NCI-H1694 treated with DMSO at 0.1 percent for 48 hours (cell line): ENCODE measurements around the gene MTAP.

Experiments
- DNase-seq: peaks from one replicate; lab custom pipeline; 2025; lab: John Stamatoyannopoulos, UW

The MTAP gene

DNA sequence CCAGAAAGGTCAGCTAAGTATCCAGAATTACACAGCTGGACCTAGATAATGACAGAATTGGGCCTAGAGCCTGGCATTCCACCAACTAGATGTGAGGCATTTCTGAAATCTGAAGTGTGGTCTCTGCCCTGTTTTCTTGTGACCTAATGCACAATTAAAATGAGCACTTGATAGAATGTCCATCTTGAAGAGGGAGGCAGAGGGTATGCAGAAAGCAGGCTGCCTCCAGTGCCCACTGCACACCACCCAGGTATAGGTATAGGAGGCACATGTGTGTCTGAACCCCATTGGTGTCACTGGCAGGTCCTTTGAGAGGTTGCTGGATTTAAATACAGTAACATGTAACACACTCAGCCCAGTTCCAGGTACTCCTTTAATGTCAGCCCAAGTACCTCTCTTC is 2.4 kb downstream of the MTAP start:
- DNase-seq = no peak

DNA sequence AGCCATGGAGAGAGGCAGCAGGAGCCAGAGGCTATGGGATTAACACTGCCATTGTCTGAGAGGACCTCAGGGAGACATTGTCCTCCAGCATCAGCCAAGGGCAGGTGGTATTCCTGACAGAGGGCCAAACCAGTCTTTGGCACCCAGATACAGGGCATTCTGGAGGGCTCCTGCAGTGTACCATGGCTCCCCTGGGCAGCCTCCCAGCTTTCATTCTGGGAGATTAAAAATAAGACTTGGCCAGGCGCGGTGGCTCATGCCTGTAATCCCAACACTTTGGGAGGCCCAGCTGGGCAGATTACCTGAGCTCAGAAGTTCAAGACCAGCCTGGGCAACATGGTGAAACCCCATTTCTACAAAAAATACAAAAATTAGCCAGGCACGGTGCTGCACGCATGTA is 4.2 kb downstream of the MTAP start:
- DNase-seq = no peak

GRCh38 chr9:21810388-21810787 is 8.0 kb downstream of the MTAP start:
- DNase-seq = no peak

DNA sequence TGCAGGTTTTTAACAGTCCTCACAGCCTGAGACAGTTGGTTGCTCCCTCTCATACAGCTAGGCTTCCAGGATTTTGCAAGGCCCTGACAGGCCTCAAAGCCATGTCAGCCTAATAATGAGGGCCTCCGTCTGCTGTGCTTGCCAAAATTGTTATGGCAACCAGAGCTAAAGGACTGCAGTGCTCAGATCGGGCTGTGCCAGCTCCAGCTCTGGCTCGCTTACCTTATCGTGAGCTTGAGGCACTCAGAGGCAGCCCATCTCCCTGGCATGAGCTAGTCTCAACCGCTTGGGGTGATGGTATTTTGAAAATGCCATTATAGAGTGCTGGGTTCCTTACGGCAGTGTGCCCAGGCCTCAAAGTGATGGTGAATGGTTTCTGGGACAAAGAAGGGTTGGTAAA is 8.4 kb downstream of the MTAP start:
- DNase-seq = peak; percentile 4

- DNase-seq = no peak
These were observed 9.5 kb downstream of the MTAP start for GRCh38 chr9:21811914-21812313.

DNA sequence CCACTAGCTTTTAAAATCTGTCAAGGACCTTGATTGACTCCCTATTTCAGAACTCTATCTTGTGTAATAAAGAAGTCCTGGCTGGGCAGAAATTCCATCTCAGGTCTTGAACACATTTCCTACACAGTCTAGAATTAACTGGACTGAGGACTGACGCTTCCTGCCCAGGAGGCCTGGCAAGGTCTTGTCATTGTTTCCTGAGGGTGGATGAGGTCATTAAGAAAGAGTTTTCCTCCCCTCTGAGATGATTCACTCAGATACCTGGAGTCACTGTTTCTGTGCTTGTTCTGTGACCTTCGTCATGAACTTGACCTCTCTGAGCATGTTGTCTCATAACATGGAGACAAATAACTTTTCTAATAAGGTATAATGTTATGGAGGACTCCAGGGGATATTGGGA is 10.0 kb downstream of the MTAP start:
- no peak for DNase-seq

DNA sequence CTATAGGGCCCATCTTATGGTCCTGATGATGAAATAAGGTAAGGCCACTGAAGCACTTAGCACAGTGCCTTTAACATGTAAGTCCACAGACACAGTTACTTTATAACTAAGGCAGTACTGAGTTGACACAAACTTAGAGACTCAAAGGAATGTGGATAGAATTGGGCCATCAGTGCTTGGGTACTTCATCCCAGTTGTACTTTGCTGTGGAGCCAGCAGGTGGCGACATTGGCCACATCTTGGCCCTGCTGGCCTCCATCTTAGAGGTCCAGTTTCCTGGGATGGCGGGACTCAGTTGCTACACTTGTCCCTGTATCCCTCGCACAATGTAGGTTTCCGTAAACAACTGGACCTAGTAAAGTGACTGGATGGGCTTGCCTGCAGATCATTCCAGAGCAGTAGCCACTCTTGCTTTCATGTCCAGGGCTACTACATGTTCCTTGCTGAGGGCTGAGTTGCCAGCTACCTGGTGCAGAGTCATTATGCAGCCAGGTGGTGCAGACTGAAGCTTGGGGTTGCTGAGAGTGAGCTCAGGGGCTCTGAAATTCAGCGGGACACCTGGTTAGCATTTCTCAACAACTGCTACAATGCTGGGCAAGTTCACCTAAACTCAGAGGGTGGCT is 10.6 kb downstream of the MTAP start:
- peak; percentile 25 for DNase-seq

DNA sequence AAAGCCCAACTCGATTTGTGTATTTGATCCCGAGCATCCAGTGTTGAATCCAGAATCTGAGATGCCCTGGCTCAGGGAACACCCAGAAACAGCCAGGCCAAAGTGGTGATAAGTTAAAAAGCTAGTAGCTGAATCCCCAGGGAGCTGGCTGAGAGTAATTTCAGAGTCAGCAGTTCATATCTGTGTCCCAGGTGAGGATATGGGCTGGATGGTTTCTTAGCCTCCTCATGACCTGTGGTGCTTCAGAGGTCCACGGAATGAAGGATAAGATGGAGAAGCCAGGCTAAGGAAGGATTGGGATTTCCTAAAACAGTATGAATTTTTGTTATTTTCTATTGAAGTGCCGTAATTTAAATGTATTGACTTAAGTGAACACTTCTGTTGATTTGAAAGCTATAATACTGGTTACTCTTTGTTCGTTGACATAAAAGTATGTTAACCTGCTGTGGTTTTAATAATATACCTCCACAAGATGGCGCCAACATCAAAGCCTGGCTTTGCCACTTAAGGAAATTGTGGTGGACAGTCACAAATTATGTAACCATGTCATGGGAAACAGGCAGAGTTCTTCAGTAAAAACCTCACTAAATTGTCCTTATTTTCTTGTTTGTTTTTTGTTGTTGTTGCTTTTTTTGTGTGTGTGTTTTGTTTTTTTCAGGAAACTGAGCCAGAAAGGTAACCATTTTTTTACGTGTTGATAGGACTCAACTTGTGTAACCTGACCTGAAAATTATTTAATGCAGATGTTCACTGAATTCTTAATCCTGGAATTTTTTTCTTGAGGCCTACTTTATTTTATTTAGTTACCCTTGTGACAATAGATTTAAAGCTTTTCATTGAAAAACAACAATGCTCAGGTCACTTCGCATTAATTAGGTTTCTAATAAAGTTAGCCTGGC is 11.4 kb downstream of the MTAP start:
- DNase-seq = peak; percentile 61

DNA sequence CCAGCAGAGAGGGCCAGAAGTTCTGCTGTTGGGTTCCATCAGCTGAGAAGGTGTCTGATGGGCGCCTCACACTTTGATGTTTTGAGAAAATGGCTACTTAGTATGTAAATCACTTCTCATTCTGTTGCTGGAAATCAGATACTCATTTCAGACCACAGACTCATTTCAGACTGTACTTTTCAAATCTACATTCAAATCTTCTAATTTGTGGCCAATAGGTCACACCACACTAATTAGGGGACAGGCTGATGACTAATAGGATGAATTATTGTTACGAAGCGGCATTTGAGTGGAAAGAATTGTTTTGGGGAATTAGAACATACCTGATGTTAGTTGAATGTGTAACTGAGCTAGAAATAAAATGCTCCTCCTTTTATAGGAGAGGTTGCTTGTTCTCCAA is 13.2 kb downstream of the MTAP start:
- no peak for DNase-seq

DNA sequence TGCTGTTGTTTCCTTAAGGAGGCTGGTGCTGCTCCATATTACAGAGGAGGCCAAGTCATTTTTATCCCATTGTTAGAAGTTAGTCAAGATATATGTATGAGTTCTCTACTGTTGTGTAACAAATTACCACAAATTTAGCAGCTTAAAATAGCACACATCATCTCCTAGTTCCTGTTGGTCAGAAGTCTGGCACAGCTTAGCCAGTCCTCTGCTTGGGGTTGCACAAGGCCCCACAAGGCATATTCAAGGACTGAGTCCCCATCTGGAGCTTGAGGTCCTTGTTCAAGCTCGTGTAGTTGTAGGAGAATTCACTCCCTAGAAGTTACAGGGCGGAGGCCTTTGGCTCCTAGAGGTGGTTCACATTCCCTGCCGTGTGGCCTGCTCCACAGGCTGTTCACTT is 14.7 kb downstream of the MTAP start:
- no peak for DNase-seq

DNA sequence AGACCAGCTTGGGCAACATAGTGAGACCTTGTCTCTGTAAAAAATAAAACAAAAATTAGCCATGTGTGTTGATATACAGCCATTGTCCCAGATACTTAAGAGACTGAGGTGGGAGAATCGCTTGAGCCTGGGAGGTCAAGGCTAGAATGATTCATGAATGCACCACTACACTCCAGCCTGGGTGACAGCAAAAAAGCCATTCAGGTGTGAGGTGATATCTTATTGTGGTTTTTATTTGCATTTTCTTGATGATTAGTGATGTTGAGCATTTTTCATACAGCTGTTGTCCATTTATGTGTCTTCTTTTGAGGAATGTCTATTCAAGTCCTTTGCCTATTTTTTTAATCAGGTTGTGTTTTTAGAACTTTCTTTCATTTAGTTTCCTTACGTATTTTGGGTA is 23.2 kb downstream of the MTAP start:
- DNase-seq = no peak

DNA sequence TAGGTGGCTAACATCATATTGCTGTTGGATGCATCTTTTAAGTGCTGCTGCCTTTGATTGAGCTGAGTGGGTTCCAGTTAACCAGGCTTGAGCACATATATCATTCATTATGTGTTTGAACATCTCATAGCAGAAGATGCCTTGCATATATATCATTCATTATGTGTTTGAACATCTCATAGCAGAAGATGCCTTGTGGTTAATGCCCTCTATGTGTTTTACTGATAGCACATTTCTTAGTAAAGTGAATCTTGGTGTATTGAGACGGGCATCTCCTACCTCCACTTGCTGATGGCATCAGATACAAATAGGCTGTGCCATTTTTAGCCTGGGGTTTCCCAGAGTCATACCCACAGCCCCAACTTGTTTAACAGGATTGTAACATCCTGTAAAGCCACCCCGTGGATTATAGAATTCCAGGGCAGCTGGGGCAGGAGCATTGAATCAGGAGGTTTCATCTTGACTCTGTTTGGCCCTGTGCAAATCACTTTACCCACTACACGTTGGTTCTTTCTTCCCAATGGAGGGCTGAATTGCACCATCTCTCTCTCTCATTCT is 26.5 kb downstream of the MTAP start:
- DNase-seq = no peak

DNA sequence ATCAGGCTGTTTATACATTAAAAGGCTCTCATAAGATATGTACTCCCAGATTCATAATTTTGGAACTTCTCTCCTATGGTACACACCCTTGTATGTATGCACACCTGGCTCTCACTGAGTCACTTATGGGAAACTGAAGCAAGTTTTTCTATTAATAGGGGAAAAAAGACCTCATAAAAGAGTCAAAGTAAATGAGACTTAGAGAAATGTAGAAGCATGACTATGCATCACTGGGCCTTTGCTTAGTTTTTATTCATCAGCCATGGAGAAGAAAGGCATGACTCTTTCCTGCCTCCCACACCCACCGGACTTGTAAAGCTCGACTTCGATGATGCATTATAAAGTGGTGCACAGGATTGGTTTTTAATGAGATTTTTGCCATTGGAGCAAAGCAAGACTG is 28.2 kb downstream of the MTAP start:
- DNase-seq = no peak

- no peak for DNase-seq
These were observed 29.5 kb downstream of the MTAP start for GRCh38 chr9:21831841-21832509.

DNA sequence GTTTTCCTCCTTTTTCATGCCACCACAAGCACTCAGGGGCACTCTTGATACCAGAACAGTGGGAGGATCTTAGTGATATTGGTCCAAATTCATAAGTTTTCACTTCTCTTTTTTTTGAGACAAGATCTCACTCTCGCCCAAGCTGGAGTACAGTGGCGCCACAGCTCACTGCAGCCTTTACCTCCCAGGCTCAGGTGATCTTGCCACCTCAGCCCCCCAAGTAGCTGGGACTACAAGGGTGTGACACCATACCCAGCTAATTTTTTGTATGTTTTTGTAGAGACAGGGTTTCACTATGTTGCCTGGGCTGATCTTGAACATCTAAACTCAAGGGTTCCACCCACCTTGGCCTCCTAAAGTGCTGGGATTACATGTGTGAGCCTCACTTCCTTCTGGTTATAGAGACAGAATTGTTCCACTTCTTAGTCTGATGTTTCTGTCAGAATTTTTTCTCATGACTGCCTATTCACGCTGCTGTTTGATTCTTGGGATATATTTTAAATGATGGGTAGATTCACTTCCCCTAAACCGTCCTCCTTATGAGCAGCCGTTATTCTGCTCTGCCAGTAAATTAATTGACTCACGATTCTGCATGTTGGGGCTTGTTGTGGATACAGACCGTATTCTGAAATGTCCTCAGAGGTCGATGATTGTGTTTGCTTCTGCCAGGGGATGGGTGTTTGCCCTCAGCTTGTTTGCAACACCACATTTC is 30.8 kb downstream of the MTAP start:
- DNase-seq = no peak

DNA sequence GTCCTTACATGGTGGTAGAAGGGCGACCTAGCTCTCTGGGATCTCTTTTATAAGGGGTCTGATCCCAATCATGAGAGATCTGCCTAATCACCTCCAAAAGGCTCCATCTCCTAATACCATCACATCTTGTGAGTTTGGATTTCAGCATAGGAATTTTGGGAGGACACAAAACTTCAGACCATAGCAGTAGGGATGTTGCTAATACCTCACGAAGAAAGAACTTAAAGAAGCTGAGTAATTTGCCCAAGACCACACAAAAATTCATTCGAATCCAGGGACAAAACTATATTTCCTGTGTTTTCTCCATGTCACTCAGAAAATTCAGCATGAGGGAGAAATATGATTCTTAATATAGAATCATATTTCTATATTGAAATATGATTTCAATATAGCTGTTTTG is 32.7 kb downstream of the MTAP start:
- no peak for DNase-seq

GRCh38 chr9:21836437-21837161 is 34.2 kb downstream of the MTAP start:
- DNase-seq = no peak

DNA sequence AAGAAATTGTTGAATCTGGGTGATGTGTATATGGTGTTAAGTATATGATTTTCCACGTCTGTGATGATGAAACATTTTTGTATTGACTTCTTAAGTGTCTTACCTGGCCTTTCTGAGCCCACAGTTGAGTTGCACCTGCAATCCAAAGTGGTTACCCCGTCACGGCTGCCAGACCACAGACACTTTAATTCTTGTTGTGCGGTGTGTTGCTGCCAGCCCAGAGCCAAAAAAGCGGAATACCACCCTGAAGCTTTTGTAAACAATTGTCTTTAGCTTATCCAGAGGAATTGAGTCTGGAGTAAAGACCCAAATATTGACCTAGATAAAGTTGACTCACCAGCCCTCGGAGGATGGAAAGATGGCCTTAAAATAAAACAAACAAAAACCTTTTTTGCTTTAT is 35.1 kb downstream of the MTAP start:
- no peak for DNase-seq

GRCh38 chr9:21840647-21841046 is 38.2 kb downstream of the MTAP start:
- DNase-seq = no peak

DNA sequence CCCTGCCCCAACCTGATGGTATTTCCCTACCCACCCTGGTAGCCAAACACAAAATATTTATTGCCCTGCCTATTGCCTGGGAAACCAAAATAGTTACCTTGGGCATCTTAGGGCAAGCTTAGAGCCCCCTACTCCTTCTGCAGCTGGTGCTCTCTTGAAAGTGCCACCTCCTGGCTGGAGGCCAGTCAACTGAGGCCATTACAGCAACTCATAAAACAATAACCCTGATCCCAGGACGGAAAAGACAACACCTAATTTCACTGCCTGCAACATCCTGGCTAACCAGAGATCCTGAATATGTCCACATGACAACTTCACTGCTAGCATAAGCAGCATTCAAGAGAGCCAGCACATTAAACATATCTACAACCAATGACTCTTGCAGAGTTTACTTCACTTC is 38.7 kb downstream of the MTAP start:
- no peak for DNase-seq

DNA sequence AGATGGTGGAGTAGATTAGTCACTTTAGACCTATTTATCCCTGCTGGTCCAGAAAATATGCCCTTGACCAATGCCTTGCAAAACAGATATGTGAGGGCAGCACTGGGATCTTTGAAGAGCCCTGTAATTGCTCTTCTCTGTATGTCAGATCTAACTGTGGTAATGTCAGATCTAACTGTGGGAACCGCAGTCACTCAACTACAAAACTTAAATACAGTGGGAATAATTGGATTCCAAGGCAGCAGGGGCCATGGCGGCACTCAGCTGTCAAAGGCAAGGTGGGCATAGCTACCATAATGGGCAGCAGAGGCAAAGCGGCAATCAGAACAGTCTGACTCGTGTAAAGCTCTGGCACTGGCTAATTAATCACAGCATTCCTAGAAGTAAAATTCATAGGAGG is 46.2 kb downstream of the MTAP start:
- no peak for DNase-seq

- DNase-seq = no peak
These were observed 50.3 kb downstream of the MTAP start for GRCh38 chr9:21852754-21853153.
